HG03520 (cell line): ENCODE measurements around the gene CKLF.
"Not testable (repeated sequence)": the region's sequence is repeated elsewhere in the genome, so short reads cannot be mapped to it uniquely, and the experiment has no call there.

Source experiments
- ATAC-seq: cut with Tn5 transposase; IDR thresholded peaks from one replicate; pipeline ENCODE4 v1.9.1; 2021; ENCODE audit warnings: mild to moderate bottlenecking, moderate library complexity; ENCODE audit not compliant: unreplicated experiment

The CKLF gene

GRCh38 chr16:66552286-66553177, at the start of gene CKLF:
TSS of gene CKLF (plus strand) at chr16:66552576. CDS start at chr16:66552716, 140 bp downstream.
- ATAC-seq, result peak; percentile 50

GRCh38 chr16:66503030-66503429, 49.3 kb upstream of the CKLF start:
- ATAC-seq, result no peak

- no peak for ATAC-seq
These were observed 48.8 kb upstream of the CKLF start for GRCh38 chr16:66503612-66504011.

GRCh38 chr16:66507731-66508239, 44.6 kb upstream of the CKLF start:
- no peak for ATAC-seq

- ATAC-seq, result peak; percentile 70
These were observed 44.0 kb upstream of the CKLF start for GRCh38 chr16:66508248-66508913.

GRCh38 chr16:66508914-66509496, 43.4 kb upstream of the CKLF start:
- ATAC-seq, result no peak

- no peak for ATAC-seq
These were observed 42.8 kb upstream of the CKLF start for GRCh38 chr16:66509576-66509975.

GRCh38 chr16:66510298-66510697, 42.1 kb upstream of the CKLF start:
- ATAC-seq, result no peak

GRCh38 chr16:66510711-66511601, 41.4 kb upstream of the CKLF start:
- no peak for ATAC-seq

- no peak for ATAC-seq
These were observed 40.6 kb upstream of the CKLF start for GRCh38 chr16:66511602-66512271.

GRCh38 chr16:66512272-66513110, 39.9 kb upstream of the CKLF start:
- no peak for ATAC-seq

GRCh38 chr16:66513111-66513723, 39.2 kb upstream of the CKLF start:
- ATAC-seq, result no peak

- ATAC-seq, result not testable (repeated sequence)
These were observed 38.0 kb upstream of the CKLF start for GRCh38 chr16:66514391-66514790.

- ATAC-seq, result not testable (repeated sequence)
These were observed 37.3 kb upstream of the CKLF start for GRCh38 chr16:66514980-66515595.

GRCh38 chr16:66515596-66516508, 36.5 kb upstream of the CKLF start:
- ATAC-seq, result peak; percentile 1

GRCh38 chr16:66516509-66516807, 35.9 kb upstream of the CKLF start:
- ATAC-seq, result no peak

- peak; percentile 97 for ATAC-seq
These were observed 35.4 kb upstream of the CKLF start for GRCh38 chr16:66516808-66517585.
